ENCODE measurements around the gene WDFY3.

WDFY3 gene

GRCh38 chr4:84875636-84876371, 90.7 kb downstream of the WDFY3 start:
- TF ChIP-seq CTCF (IDR thresholded peaks at IDR 0.05; ENCODE audit: low read depth, low read length, missing control alignments): no peak
- no peak overlapping the region for H3K4me3 ChIP-seq (replicated peaks; ENCODE audit: low read depth, low read length)
- no peak for DNase-seq (ENCODE audit: extremely low read depth, low read depth)

DNA sequence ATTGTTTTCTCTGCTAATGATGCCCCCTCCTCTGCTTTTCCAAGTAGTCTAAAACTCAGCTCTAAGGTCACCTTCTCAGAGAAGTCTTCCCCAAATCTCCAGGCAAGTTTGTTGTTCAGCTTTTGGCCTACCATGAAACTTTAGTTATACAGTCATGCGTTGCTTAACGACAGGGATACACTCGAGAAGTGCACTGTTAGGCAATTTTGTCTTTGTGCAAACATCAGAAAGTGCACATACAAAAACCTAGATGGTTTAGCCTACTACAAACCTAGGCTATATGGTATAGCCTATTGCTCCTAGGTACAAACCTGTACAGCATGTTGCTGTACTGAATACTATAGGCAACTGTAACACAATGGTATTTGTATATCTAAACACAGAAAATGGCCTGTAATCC, 91.9 kb downstream of the WDFY3 start:
- H3K4me3 ChIP-seq (replicated peaks; ENCODE audit: low read depth, low read length): no peak overlapping the region
- DNase-seq (ENCODE audit: extremely low read depth, low read depth): no peak
- TF ChIP-seq CTCF (IDR thresholded peaks at IDR 0.05; ENCODE audit: low read depth, low read length, missing control alignments): no peak

DNA sequence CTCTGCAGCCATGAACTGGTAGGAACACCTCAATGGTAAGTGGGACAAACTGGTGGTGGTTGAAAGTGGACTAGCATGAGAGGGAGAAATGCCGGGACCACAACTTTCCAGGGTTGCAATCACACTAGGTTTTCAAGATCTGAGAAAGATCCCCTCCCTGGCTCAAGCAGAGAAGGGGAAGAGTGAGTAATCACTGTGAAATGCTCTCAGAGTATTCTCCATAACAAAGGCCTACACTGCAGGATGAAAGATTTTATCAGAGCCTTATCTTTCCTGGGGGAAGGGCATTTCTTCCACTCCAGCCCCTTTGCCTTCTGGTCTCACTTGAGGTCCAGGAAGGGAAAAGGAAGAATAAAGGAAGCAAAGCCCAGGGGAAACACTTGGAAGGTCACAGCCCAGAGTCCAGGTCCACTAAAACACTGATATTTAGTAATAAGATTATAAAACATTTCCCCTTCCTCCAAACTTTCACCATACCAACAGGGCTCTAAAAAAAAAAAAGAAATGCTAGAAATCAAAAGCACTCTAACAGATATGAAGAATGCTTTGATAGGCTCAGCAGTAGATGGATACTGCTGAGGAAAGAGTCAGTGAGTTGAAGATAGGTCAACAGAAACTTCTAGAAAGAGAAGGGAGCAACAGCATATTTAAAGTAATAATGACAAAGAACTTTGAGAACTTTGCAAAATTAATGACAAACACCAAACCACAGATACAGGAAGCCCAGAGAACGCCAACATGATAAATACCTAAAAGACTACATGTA, 95.9 kb downstream of the WDFY3 start:
- no peak overlapping the region for H3K4me3 ChIP-seq (replicated peaks; ENCODE audit: low read depth, low read length)
- TF ChIP-seq CTCF (IDR thresholded peaks at IDR 0.05; ENCODE audit: low read depth, low read length, missing control alignments): no peak
- DNase-seq (ENCODE audit: extremely low read depth, low read depth): no peak

DNA sequence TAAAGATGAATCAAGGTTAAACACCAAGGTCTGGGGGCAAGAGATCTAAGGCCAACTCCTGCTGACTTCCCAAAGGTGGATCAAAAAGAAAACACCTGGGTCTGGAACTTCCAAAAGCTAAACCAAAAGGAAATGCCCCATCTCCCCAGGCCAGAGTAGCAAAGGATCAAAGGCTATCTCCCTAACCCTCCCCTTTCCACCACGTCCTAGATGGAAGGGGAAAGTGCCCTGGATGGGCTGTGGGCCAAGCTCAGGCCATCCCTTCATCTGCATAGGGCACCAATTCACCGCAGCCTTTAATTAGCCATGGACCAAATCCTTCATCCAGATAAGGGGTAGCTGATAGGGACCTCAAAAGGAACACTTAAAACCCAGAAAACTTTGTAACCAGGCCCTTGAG, 100.2 kb downstream of the WDFY3 start:
- no peak for DNase-seq (ENCODE audit: extremely low read depth, low read depth)
- no peak for TF ChIP-seq CTCF (IDR thresholded peaks at IDR 0.05; ENCODE audit: low read depth, low read length, missing control alignments)
- no peak overlapping the region for H3K4me3 ChIP-seq (replicated peaks; ENCODE audit: low read depth, low read length)

DNA sequence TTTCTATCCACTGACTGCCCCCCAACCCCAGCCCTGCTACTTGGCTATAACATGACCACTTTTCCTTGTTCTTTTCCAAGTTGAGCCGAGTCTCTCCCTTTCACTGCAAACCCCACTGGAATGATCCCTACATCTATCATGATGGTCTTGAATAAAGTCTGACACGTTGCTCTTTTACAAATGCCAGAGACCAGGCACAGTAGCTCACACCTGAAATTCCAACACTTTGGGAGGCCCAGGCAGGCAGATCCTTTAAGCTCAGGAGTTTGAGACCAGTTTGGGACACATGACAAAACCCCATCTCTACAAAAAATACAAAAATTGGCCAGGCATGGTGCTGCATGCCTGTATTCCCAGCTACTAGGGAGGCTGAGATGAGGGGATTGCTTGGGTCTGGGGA, 100.9 kb downstream of the WDFY3 start:
- DNase-seq (ENCODE audit: extremely low read depth, low read depth): no peak
- no peak for TF ChIP-seq CTCF (IDR thresholded peaks at IDR 0.05; ENCODE audit: low read depth, low read length, missing control alignments)
- no peak overlapping the region for H3K4me3 ChIP-seq (replicated peaks; ENCODE audit: low read depth, low read length)

GRCh38 chr4:84862064-84862463, 104.4 kb downstream of the WDFY3 start:
- no peak overlapping the region for H3K4me3 ChIP-seq (replicated peaks; ENCODE audit: low read depth, low read length)
- no peak for TF ChIP-seq CTCF (IDR thresholded peaks at IDR 0.05; ENCODE audit: low read depth, low read length, missing control alignments)
- no peak for DNase-seq (ENCODE audit: extremely low read depth, low read depth)

Data from HFF-Myc (cell line).